ENCODE data around the gene AJAP1. TPM values are rescaled to one million over a fixed set of nuclear protein-coding genes. Genes with fewer than 3 reads are reported as not detected.

AJAP1 gene
- total RNA-seq, 2 experiments from 2014 or later, result not detected

DNA sequence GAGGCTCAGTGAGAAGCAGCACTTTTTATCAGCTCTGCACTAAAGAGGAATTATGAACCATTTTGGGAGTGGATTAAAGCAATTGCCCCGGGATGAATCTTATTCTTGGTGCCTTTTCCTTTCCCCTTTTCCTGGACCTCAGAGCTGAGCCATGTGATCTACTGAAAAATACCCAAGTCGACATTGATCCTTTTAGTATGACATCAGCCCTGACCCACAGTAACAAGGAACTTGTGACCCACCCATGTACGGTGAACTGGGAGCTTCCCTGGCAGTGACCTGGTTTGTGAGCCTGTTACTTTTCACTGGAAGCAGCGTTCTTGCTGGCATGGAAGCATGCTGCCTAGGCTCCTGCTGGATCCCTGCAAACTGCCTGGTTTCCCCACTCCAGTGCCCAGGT, 15.9 kb downstream of the AJAP1 start:
- intact Hi-C loops (cut with micrococcal nuclease; ENCODE audit: unreplicated experiment), result no loop called here
- Histone ChIP-seq H3K4me1 (ENCODE audit: insufficient read depth, low read length, poor library complexity, severe bottlenecking) (no peaks in the 10 kb centered on the region), H3K9me3 (ENCODE audit: low read length) (no peaks in the 10 kb centered on the region), H4K20me1 (ENCODE audit: insufficient read depth, low read length) (no peaks in the 10 kb centered on the region), H2AFZ (ENCODE audit: low read length) (no peak overlapping the region), H3K9me2 (ENCODE audit: insufficient read depth, low read length) (no peaks in the 10 kb centered on the region), H3K27ac (ENCODE audit: low read depth, low read length, poor library complexity, severe bottlenecking) (no peak overlapping the region), H3K4me3 (ENCODE audit: low read depth, low read length, poor library complexity, severe bottlenecking) (no peak overlapping the region), H3K4me2 (ENCODE audit: low read length) (no peak overlapping the region), H3K36me3 (ENCODE audit: insufficient read depth, low read length) (no peaks in the 10 kb centered on the region), H3K79me2 (ENCODE audit: insufficient read depth, low read depth, low read length) (no peaks in the 10 kb centered on the region)
- CTCF ChIA-PET (ENCODE audit: unreplicated experiment), result no interaction called here
- POLR2A ChIA-PET, result no interaction called here
- no TSS peak for BruUV-seq (replicated peaks)
- DNase-seq (ENCODE audit: low spot score), result no peak
- TF ChIP-seq, protein P1, sequence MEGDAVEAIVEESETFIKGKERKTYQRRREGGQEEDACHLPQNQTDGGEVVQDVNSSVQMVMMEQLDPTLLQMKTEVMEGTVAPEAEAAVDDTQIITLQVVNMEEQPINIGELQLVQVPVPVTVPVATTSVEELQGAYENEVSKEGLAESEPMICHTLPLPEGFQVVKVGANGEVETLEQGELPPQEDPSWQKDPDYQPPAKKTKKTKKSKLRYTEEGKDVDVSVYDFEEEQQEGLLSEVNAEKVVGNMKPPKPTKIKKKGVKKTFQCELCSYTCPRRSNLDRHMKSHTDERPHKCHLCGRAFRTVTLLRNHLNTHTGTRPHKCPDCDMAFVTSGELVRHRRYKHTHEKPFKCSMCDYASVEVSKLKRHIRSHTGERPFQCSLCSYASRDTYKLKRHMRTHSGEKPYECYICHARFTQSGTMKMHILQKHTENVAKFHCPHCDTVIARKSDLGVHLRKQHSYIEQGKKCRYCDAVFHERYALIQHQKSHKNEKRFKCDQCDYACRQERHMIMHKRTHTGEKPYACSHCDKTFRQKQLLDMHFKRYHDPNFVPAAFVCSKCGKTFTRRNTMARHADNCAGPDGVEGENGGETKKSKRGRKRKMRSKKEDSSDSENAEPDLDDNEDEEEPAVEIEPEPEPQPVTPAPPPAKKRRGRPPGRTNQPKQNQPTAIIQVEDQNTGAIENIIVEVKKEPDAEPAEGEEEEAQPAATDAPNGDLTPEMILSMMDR (conservative IDR thresholded peaks at IDR 0.05; ENCODE audit: low read length), result no peak
- no peak for TF ChIP-seq EZH2phosphoT487 (IDR thresholded peaks at IDR 0.05; ENCODE audit: borderline replicate concordance, low read depth, low read length)

DNA sequence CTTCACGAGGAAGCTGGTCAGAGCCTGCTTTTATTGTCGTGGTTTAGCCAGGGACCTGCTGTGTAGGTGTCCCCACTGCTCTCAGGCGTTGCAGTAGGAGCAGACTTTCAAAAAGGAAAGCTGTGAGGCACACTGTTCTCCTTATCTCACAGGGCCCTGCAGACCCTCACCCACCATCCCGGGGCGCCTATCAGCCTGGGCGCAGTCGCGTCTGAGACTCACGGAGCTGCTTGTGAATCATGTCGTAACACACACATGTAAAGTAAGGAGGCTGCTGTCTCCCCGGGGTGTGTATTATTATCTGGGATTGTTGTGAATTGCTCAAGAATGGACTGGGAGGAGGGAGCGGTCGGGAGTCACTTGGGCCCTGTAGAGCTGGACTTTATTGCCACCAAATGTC, 17.4 kb downstream of the AJAP1 start:
- intact Hi-C loops (cut with micrococcal nuclease; ENCODE audit: unreplicated experiment), result no loop called here

DNA sequence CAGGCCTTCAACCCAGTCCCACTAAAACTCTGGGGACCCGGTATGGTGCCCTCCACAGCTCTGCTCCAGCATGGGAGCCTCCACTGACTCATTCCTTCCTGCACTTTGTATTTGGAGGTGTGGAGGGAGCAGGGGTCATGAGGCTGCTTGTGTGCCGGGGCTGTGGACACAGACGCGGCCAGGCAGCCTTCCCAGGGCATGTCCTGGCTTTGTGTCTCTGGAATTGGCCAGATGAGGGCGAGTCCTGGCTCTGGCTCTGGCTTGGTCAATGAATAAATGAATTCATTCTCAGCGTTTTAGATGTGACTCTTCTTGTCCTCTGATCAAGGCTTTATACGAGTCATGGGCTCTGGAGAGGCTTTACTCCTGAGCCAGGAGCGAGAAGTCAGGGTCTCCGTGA, 19.1 kb downstream of the AJAP1 start:
- no peaks in the 10 kb centered on the region for H4K20me1 ChIP-seq (ENCODE audit: insufficient read depth, low read length)
- ChIA-PET POLR2A (interaction anchor here (0.7 kb wide), 1 partner anchor 22 kb away, joined by 6 read pairs; no protein-coding TSS in a partner anchor), CTCF (ENCODE audit: unreplicated experiment) (no interaction called here)
- no peaks in the 10 kb centered on the region for H3K79me2 ChIP-seq (ENCODE audit: insufficient read depth, low read depth, low read length)
- no peaks in the 10 kb centered on the region; the same call in 1 of the 2 replicates for H3K9me3 ChIP-seq (ENCODE audit: low read length)
- no peaks in the 10 kb centered on the region for H3K4me1 ChIP-seq (ENCODE audit: insufficient read depth, low read length, poor library complexity, severe bottlenecking)
- DNase-seq (ENCODE audit: low spot score), result no peak
- intact Hi-C loops (cut with micrococcal nuclease; ENCODE audit: unreplicated experiment), result no loop called here
- H3K27ac ChIP-seq (ENCODE audit: low read depth, low read length, poor library complexity, severe bottlenecking), result no peak overlapping the region
- no peak overlapping the region for H3K4me2 ChIP-seq (ENCODE audit: low read length)
- no TSS peak for BruUV-seq (replicated peaks)
- H3K4me3 ChIP-seq (ENCODE audit: low read depth, low read length, poor library complexity, severe bottlenecking), result no peak overlapping the region
- TF ChIP-seq, protein P1 (conservative IDR thresholded peaks at IDR 0.05; ENCODE audit: low read length), result no peak
- no peak for TF ChIP-seq EZH2phosphoT487 (IDR thresholded peaks at IDR 0.05; ENCODE audit: borderline replicate concordance, low read depth, low read length)
- H3K9me2 ChIP-seq (ENCODE audit: insufficient read depth, low read length), result no peaks in the 10 kb centered on the region
- H3K36me3 ChIP-seq (ENCODE audit: insufficient read depth, low read length), result no peaks in the 10 kb centered on the region
- no peak overlapping the region for H2AFZ ChIP-seq (ENCODE audit: low read length)

More for the DNA sequence above, 17.4 kb downstream of the AJAP1 start:
- no peak overlapping the region for H3K4me2 ChIP-seq (ENCODE audit: low read length)
- H3K27ac ChIP-seq (ENCODE audit: low read depth, low read length, poor library complexity, severe bottlenecking), result no peak overlapping the region
- no peaks in the 10 kb centered on the region for H4K20me1 ChIP-seq (ENCODE audit: insufficient read depth, low read length)
- TF ChIP-seq, protein P1 (conservative IDR thresholded peaks at IDR 0.05; ENCODE audit: low read length), result no peak
- DNase-seq (ENCODE audit: low spot score), result no peak
- BruUV-seq (replicated peaks), result no TSS peak
- no peaks in the 10 kb centered on the region for H3K79me2 ChIP-seq (ENCODE audit: insufficient read depth, low read depth, low read length)
- no peak overlapping the region for H2AFZ ChIP-seq (ENCODE audit: low read length)
- H3K9me2 ChIP-seq (ENCODE audit: insufficient read depth, low read length), result no peaks in the 10 kb centered on the region
- POLR2A ChIA-PET, result no interaction called here
- H3K9me3 ChIP-seq (ENCODE audit: low read length), result no peaks in the 10 kb centered on the region
- H3K36me3 ChIP-seq (ENCODE audit: insufficient read depth, low read length), result no peaks in the 10 kb centered on the region
- no peak overlapping the region for H3K4me3 ChIP-seq (ENCODE audit: low read depth, low read length, poor library complexity, severe bottlenecking)
- no peaks in the 10 kb centered on the region for H3K4me1 ChIP-seq (ENCODE audit: insufficient read depth, low read length, poor library complexity, severe bottlenecking)
- CTCF ChIA-PET (ENCODE audit: unreplicated experiment), result no interaction called here
